GM18511 (cell line): ENCODE data around the gene IRF4.
A peak's percentile ranks its signal among the peaks of the same experiment; 100 is the strongest.

Experiments
- ATAC-seq: cut with Tn5 transposase; IDR thresholded peaks from one replicate; pipeline ENCODE4 v1.9.1; 2021; ENCODE audit warnings: mild to moderate bottlenecking, moderate library complexity; ENCODE audit not compliant: unreplicated experiment

The IRF4 gene

DNA sequence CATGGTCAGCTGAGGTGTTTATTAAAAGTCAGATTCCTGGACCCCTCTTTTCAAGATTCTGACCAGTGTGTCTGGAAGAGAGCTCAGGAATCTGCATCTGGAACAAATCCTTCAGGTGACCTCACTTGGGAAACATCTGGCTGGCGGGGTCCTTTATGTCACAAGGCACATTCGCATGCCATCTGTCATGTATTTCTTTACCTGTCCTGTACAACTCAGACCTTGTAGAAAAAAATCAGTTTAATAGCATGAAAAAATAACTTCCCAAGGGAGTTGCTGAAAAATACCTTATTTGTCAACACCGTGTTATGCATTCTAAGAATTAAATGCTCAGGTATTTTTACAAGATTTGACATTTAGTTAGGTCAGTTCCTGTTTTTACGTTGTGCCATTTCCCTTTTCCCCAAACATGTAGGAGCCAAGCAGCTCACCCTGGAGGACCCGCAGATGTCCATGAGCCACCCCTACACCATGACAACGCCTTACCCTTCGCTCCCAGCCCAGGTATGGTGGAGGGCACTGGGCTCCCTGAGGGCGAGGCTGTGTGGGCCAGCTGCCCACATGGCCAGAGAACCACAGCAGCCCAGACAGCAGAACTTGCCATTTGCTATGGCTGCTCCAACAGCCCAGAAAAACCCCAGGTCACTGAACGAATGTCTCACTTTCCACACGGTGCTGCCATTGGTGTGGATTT lies 4.0 kb downstream of the IRF4 start:
- ATAC-seq = no peak

- ATAC-seq = no peak
These were observed 4.6 kb downstream of the IRF4 start for GRCh38 chr6:396126-396520.

DNA sequence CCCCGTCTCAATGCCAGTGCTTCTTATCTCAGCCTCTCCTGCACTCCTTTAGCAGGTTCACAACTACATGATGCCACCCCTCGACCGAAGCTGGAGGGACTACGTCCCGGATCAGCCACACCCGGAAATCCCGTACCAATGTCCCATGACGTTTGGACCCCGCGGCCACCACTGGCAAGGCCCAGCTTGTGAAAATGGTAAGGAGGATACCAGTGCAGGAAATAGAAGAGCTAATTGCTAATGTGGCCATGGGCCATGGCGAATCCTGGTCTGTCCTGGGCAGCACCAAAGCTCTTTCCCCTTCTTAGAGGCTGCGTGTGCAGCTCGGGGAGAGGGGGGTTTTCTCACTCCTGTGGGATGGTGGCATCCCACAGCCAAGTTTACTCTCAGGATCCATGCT lies 5.5 kb downstream of the IRF4 start:
- no peak for ATAC-seq

GRCh38 chr6:397604-398003 lies 6.1 kb downstream of the IRF4 start:
- no peak for ATAC-seq

GRCh38 chr6:398065-398464 lies 6.5 kb downstream of the IRF4 start:
- ATAC-seq = no peak

GRCh38 chr6:398558-399078 lies 7.1 kb downstream of the IRF4 start:
- no peak for ATAC-seq

DNA sequence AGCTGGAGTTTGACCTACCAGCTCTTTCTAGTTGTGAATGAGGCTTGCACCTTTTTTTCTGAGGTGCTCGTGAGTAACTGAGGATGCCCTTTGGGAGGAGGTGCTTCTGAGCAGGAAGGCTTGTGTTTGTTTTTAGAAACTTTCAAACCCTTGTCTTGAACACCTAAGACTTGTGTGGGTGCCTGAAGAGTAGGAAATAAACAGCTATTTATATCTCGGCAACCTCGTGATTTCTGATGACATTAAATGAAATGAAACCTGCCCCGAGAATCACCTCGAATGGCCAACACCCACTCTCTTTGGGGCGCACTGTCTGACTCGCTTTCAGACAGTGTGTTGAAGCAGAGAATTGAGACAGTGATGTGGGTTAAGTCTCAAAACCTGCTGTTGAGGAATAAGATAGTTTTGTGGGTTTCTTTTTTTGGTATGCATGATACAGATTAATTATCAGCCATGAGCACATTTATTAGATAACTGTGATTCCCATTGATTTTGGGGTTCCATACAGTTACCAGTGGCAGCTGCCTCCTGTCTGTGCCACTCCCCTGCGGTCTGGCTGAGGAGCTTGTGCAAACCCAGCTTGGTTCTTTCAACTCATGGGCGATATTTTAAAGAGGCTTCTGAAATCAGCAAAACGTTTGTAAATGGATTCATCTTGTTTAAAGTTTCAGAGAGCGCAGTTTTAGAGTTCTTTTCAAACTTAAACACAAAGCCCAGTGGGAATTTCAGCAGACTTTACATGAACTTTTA lies 8.4 kb downstream of the IRF4 start:
- peak; percentile 69 for ATAC-seq

DNA sequence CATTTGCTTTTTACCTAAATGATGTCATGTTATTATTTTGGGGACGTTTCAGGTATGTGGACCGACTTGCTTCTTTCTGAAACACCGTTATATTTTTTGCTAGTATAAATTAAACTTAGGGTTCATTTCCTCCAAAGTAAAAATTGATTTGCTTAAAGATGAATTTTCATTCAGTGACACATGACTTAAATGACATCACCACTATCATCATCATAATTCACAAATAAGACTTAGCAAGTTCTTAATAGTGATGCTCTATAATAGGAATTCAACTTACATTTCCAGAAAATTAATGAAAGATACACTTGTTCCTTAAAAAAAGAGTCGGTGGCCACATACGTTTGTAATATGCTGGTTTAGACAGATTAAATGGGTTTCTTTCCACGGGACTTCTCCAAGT lies 9.3 kb downstream of the IRF4 start:
- no peak for ATAC-seq

- ATAC-seq = no peak
These were observed 9.9 kb downstream of the IRF4 start for GRCh38 chr6:401239-401993.

DNA sequence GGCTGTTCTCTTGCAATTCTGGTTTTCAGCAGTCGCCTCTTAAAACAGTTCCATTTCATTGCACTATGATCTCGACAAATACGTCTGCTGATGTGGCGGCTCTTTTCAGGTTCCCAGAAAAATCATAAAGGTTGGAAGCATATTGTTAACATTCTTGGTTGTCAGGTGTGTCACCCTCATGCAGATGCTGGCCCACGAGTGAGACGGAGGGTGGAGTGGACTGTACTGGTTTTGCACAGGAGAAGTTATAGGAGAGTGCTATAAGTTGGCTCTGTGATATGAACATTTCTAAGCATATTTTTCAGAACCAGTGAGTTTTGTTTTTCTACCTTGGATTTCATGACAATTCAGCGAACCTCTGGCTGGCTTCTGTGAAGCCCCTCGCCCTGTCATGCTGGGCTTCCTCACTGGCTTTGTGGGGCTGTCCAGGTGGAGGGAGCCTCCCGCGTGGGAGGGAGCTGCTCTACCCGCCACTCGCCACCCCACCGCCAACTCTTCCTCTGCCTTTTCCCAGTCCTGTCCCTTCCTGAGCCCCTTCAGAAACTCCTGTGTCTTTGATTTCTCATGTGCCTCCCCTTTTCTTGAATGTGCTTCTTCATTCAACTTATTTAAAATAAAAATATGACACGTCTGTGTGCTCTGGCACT lies 10.6 kb downstream of the IRF4 start:
- no peak for ATAC-seq

GRCh38 chr6:402901-403658 lies 11.5 kb downstream of the IRF4 start:
- no peak for ATAC-seq

DNA sequence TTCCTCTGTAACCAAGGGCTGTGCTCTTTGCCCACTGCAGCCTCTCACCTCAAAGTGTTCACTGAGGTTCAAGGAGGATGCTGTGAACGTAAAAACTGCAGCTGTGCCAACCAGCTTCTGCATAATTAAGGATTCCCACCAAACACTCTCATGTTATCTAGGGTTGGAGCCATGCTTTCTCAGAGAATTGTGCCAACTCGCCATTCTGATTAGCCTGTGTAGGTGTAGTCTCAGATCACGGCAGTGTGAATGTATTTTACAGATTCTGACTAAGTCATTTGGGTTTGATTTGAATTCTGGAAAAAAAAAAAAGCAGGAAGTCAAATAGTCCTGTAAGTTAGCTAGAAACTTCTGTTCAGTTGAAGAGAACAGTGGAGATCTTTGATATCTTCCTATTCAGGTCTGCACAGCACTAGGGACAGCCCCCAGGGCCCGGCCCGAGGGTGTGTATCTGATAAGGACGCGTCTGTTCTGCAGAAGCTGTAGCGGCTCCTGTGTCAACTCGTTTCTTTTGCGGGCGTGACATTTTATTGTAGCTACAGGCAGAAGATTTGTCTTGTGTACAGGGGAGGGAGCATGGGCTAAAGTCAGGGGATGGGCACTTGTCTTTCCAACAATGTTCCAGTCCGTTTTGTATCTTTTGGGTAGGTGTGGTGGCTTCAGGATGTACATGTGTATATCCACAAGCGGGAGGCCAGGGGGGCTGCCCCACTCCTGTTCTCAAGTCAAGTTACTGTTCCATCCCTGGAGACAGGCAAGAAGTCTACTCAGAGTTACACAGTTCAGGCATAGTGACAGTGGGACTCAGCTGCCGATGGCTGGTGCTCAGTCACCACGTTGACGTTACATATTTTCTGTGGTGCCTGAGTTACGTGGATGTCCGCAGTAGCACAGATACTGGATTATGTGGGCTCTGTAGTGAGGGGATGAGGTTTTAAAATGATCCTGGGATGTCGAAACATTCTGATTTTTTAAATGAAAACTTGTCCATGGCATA lies 12.4 kb downstream of the IRF4 start:
- no peak for ATAC-seq

- no peak for ATAC-seq
These were observed 13.3 kb downstream of the IRF4 start for GRCh38 chr6:404685-405423.

DNA sequence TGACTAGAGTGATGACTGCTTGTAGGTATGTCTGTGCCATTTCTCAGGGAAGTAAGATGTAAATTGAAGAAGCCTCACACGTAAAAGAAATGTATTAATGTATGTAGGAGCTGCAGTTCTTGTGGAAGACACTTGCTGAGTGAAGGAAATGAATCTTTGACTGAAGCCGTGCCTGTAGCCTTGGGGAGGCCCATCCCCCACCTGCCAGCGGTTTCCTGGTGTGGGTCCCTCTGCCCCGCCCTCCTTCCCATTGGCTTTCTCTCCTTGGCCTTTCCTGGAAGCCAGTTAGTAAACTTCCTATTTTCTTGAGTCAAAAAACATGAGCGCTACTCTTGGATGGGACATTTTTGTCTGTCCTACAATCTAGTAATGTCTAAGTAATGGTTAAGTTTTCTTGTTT lies 16.6 kb downstream of the IRF4 start:
- no peak for ATAC-seq

DNA sequence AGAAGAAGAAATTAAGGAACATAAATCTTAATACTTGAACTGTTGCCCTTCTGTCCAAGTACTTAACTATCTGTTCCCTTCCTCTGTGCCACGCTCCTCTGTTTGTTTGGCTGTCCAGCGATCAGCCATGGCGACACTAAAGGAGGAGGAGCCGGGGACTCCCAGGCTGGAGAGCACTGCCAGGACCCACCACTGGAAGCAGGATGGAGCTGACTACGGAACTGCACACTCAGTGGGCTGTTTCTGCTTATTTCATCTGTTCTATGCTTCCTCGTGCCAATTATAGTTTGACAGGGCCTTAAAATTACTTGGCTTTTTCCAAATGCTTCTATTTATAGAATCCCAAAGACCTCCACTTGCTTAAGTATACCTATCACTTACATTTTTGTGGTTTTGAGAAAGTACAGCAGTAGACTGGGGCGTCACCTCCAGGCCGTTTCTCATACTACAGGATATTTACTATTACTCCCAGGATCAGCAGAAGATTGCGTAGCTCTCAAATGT lies 17.1 kb downstream of the IRF4 start:
- no peak for ATAC-seq

DNA sequence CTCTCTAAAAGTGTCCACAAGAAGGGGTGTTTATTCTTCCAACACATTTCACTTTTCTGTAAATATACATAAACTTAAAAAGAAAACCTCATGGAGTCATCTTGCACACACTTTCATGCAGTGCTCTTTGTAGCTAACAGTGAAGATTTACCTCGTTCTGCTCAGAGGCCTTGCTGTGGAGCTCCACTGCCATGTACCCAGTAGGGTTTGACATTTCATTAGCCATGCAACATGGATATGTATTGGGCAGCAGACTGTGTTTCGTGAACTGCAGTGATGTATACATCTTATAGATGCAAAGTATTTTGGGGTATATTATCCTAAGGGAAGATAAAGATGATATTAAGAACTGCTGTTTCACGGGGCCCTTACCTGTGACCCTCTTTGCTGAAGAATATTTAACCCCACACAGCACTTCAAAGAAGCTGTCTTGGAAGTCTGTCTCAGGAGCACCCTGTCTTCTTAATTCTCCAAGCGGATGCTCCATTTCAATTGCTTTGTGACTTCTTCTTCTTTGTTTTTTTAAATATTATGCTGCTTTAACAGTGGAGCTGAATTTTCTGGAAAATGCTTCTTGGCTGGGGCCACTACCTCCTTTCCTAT lies 17.9 kb downstream of the IRF4 start:
- no peak for ATAC-seq

DNA sequence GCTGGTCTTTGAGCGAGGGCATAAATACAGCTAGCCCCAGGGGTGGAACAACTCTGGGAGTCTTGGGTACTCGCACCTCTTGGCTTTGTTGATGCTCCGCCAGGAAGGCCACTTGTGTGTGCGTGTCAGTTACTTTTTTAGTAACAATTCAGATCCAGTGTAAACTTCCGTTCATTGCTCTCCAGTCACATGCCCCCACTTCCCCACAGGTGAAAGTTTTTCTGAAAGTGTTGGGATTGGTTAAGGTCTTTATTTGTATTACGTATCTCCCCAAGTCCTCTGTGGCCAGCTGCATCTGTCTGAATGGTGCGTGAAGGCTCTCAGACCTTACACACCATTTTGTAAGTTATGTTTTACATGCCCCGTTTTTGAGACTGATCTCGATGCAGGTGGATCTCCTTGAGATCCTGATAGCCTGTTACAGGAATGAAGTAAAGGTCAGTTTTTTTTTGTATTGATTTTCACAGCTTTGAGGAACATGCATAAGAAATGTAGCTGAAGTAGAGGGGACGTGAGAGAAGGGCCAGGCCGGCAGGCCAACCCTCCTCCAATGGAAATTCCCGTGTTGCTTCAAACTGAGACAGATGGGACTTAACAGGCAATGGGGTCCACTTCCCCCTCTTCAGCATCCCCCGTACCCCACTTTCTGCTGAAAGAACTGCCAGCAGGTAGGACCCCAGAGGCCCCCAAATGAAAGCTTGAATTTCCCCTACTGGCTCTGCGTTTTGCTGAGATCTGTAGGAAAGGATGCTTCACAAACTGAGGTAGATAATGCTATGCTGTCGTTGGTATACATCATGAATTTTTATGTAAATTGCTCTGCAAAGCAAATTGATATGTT lies 19.2 kb downstream of the IRF4 start:
- no peak for ATAC-seq
